WTC11 (cell line): ENCODE results near the gene FAM78B. TPM values are rescaled to one million over a fixed set of nuclear protein-coding genes. Genes with fewer than 3 reads are reported as not detected.

Experiments used
- ATAC-seq: fragments of 200-7000 bp; cut with Tn5 transposase; 2 replicates; pipeline ENCODE4 v1.10.0; 2021; ENCODE audit warnings: mild to moderate bottlenecking, moderate library complexity
- CTCF ChIA-PET: fragments of 300-600 bp; sonication (Branson Sonifier 250); formaldehyde crosslinking; loops from one replicate; lab custom pipeline; 2021; ENCODE audit warnings: antibody characterized with exemption; lab: Charles Lee
- POLR2A ChIA-PET: fragments of 350-600 bp; sonication (Branson Sonifier 250); formaldehyde crosslinking; loops from one replicate; lab custom pipeline; 2021; ENCODE audit warnings: antibody characterized with exemption; lab: Charles Lee
- DNase-seq: peaks from one replicate; pipeline ENCODE4 v3.0.0; 2021; ENCODE audit warnings: low spot score
- H3K27ac Mint-ChIP-seq: 2 replicates; pipeline ENCODE4 v1.8.0; 2021; ENCODE audit warnings: mixed read lengths
- H3K27me3 Mint-ChIP-seq: 2 replicates; pipeline ENCODE4 v1.8.0; 2021; ENCODE audit warnings: low read depth, mild to moderate bottlenecking, moderate library complexity, mixed read lengths
- H3K36me3 Mint-ChIP-seq: 2 replicates; pipeline ENCODE4 v1.8.0; 2021; ENCODE audit warnings: mixed read lengths
- H3K4me1 Mint-ChIP-seq: 2 replicates; pipeline ENCODE4 v1.8.0; 2022; ENCODE audit warnings: mixed read lengths
- H3K4me3 Mint-ChIP-seq: 2 replicates; pipeline ENCODE4 v1.8.0; 2021; ENCODE audit warnings: mild to moderate bottlenecking, moderate library complexity, mixed read lengths
- H3K9me3 Mint-ChIP-seq: 2 replicates; pipeline ENCODE4 v1.8.0; 2021; ENCODE audit warnings: mixed read lengths
- ATF1 ChIP-seq: sonication (generic); formaldehyde crosslinking; IDR thresholded peaks from 2 replicates; pipeline ENCODE4 v1.8.1; 2023; ENCODE audit warnings: mild to moderate bottlenecking, moderate library complexity, missing genetic modification reagents
- ATF2 ChIP-seq: sonication (generic); formaldehyde crosslinking; IDR thresholded peaks from 2 replicates; pipeline ENCODE4 v1.8.1; 2022; ENCODE audit warnings: low read depth, missing genetic modification reagents, borderline replicate concordance
- FOXJ3 ChIP-seq: sonication (generic); formaldehyde crosslinking; IDR thresholded peaks from 2 replicates; pipeline ENCODE4 v1.9.0; 2021; ENCODE audit warnings: missing genetic modification reagents, mild to moderate bottlenecking, borderline replicate concordance
- FOXK1 ChIP-seq: sonication (generic); formaldehyde crosslinking; IDR thresholded peaks from 2 replicates; pipeline ENCODE4 v1.8.0; 2022; ENCODE audit warnings: mild to moderate bottlenecking, moderate library complexity, missing genetic modification reagents
- HMGXB4 ChIP-seq: sonication (generic); formaldehyde crosslinking; IDR thresholded peaks from 2 replicates; pipeline ENCODE4 v1.8.1; 2023; ENCODE audit warnings: mild to moderate bottlenecking, moderate library complexity, missing genetic modification reagents
- JAZF1 ChIP-seq: fragments of 250-450 bp; sonication (Bioruptor Pico); IDR thresholded peaks from 2 replicates; pipeline ENCODE4 v1.9.0; 2021; ENCODE audit warnings: moderate library complexity, mild to moderate bottlenecking, inconsistent platforms
- MXD4 ChIP-seq: fragments of 250-450 bp; sonication (Bioruptor Pico); IDR thresholded peaks from 2 replicates; pipeline ENCODE4 v1.8.0; 2021; ENCODE audit warnings: mild to moderate bottlenecking, moderate library complexity, borderline replicate concordance
- NFE2L1 ChIP-seq: sonication (generic); formaldehyde crosslinking; IDR thresholded peaks from 2 replicates; pipeline ENCODE4 v1.8.1; 2023; ENCODE audit warnings: missing genetic modification reagents
- PRDM15 ChIP-seq: sonication (generic); formaldehyde crosslinking; IDR thresholded peaks from 2 replicates; pipeline ENCODE4 v1.8.0; 2022; ENCODE audit warnings: missing genetic modification reagents
- PREB ChIP-seq: sonication (generic); formaldehyde crosslinking; IDR thresholded peaks from 2 replicates; pipeline ENCODE4 v1.8.1; 2022; ENCODE audit warnings: mild to moderate bottlenecking, missing genetic modification reagents, moderate library complexity, borderline replicate concordance
- SMAD3 ChIP-seq: sonication (generic); formaldehyde crosslinking; IDR thresholded peaks from 2 replicates; pipeline ENCODE4 v1.8.0; 2022; ENCODE audit warnings: missing genetic modification reagents, mild to moderate bottlenecking, borderline replicate concordance
- SP1 ChIP-seq: sonication (generic); formaldehyde crosslinking; conservative IDR thresholded peaks from 2 replicates; pipeline ENCODE4 v1.8.1; 2022; ENCODE audit warnings: missing genetic modification reagents
- STAT6 ChIP-seq: sonication (generic); formaldehyde crosslinking; conservative IDR thresholded peaks from 2 replicates; pipeline ENCODE4 v1.8.1; 2023; ENCODE audit warnings: mild to moderate bottlenecking, low read depth, missing genetic modification reagents, moderate library complexity
- USF1 ChIP-seq: sonication (generic); formaldehyde crosslinking; IDR thresholded peaks from 2 replicates; pipeline ENCODE4 v1.8.0; 2022; ENCODE audit warnings: mild to moderate bottlenecking, missing genetic modification reagents
- ZBTB21 ChIP-seq: sonication (generic); formaldehyde crosslinking; IDR thresholded peaks from 2 replicates; pipeline ENCODE4 v1.8.1; 2023; ENCODE audit warnings: mild to moderate bottlenecking, missing genetic modification reagents, borderline replicate concordance
- ZMAT4 ChIP-seq: fragments of 250-450 bp; sonication (Bioruptor Pico); IDR thresholded peaks from 2 replicates; pipeline ENCODE4 v1.9.0; 2021; ENCODE audit warnings: mild to moderate bottlenecking
- ZNF138 ChIP-seq: sonication (generic); formaldehyde crosslinking; conservative IDR thresholded peaks from 2 replicates; pipeline ENCODE4 v1.8.1; 2022; ENCODE audit warnings: mild to moderate bottlenecking, moderate library complexity, missing genetic modification reagents
- ZNF232 ChIP-seq: sonication (generic); formaldehyde crosslinking; IDR thresholded peaks from 2 replicates; pipeline ENCODE4 v1.8.0; 2022; ENCODE audit warnings: mild to moderate bottlenecking, missing genetic modification reagents
- ZNF263 ChIP-seq: sonication (generic); formaldehyde crosslinking; IDR thresholded peaks from 2 replicates; pipeline ENCODE4 v1.8.1; 2022; ENCODE audit warnings: low read depth, mild to moderate bottlenecking, moderate library complexity, missing genetic modification reagents
- ZNF396 ChIP-seq: fragments of 250-450 bp; sonication (Bioruptor Pico); IDR thresholded peaks from 2 replicates; pipeline ENCODE4 v1.8.0; 2021; ENCODE audit warnings: mild to moderate bottlenecking, moderate library complexity, borderline replicate concordance
- ZSCAN18 ChIP-seq: fragments of 250-450 bp; sonication (Bioruptor Pico); IDR thresholded peaks from 2 replicates; pipeline ENCODE4 v2.1.2; 2022; ENCODE audit warnings: mild to moderate bottlenecking, moderate library complexity
- total RNA-seq: library from RNA; stranded (reverse); gene quantifications from 3 replicates; pipeline ENCODE4 v1.2.3, GENCODE V29; 2021

The FAM78B gene
- total RNA-seq, 1 experiment from 2014 or later = 2.6 TPM

GRCh38 chr1:166185526-166185925, 18.7 kb upstream of the FAM78B start (continued):
- no peak for TF ChIP-seq FOXK1 (CRISPR knock-in tag)

- Mint-ChIP-seq H3K4me1 (peaks cover 26% of the 10 kb centered on the region), H3K4me3 (no peak overlapping the region), H3K9me3 (no peaks in the 10 kb centered on the region), H3K27ac (no peak overlapping the region), H3K36me3 (no peaks in the 10 kb centered on the region), H3K27me3 (no peaks in the 10 kb centered on the region; the same call in 1 of the 2 replicates)
- ChIA-PET CTCF (no interaction called here), POLR2A (no interaction called here)
- no peak for TF ChIP-seq JAZF1 (CRISPR knock-in tag)
- TF ChIP-seq ZSCAN18 (CRISPR knock-in tag) = no peak
- TF ChIP-seq SP1 = no peak
- no peak for TF ChIP-seq HMGXB4 (CRISPR knock-in tag)
- TF ChIP-seq PRDM15 = no peak
- no peak for TF ChIP-seq ZNF232 (CRISPR knock-in tag)
- TF ChIP-seq ZNF138 = no peak
- no peak for TF ChIP-seq MXD4
- no peak for TF ChIP-seq NFE2L1 (CRISPR knock-in tag)
- TF ChIP-seq ZBTB21 = no peak
- DNase-seq (no peak), ATAC-seq (no peak)
Measured at GRCh38 chr1:166184897-166185296, 18.1 kb upstream of the FAM78B start.

GRCh38 chr1:166184012-166184411, 17.2 kb upstream of the FAM78B start:
- Mint-ChIP-seq H3K36me3 (no peaks in the 10 kb centered on the region), H3K27me3 (no peaks in the 10 kb centered on the region; the same call in 1 of the 2 replicates), H3K4me3 (no peak overlapping the region), H3K27ac (no peak overlapping the region), H3K9me3 (no peaks in the 10 kb centered on the region), H3K4me1 (peaks cover 26% of the 10 kb centered on the region)
- DNase-seq = no peak
- no peak for ATAC-seq
- ChIA-PET POLR2A (no interaction called here), CTCF (interaction anchor here (1.0 kb wide), 1 partner anchor 19 kb away, joined by 3 read pairs; no protein-coding TSS in a partner anchor)
- TF ChIP-seq ZNF263 (CRISPR knock-in tag) (no peak), STAT6 (CRISPR knock-in tag) (no peak), ZMAT4 (no peak), PREB (CRISPR knock-in tag) (no peak), ATF1 (CRISPR knock-in tag) (no peak), ZNF396 (no peak), ATF2 (CRISPR knock-in tag) (no peak), USF1 (CRISPR knock-in tag) (no peak), FOXJ3 (CRISPR knock-in tag) (no peak), SMAD3 (CRISPR knock-in tag) (no peak)
